A549 (cell line): ENCODE results near the gene HIVEP3. TPM values are rescaled to one million over a fixed set of nuclear protein-coding genes. Genes with fewer than 3 reads are reported as not detected.
"Not testable (repeated sequence)": the region's sequence is repeated elsewhere in the genome, so short reads cannot be mapped to it uniquely, and the experiment has no call there.

Source experiments
- ATAC-seq, 2 experiments: fragments of 200-7000 bp in 1 of 2; fragments of >200 bp in 1 of 2; cut with Nextera tagmentation in 1 of 2; cut with Tn5 transposase in 1 of 2; 3 replicates each; pipeline versions ENCODE4 v1.8.0 to v1.9.1; 2018 to 2020; ENCODE audit warnings: mild to moderate bottlenecking in 1 of 2, moderate library complexity in 1 of 2
- CTCF ChIA-PET: fragments of 300-600 bp; sonication (Branson Sonifier 250); formaldehyde crosslinking; extraction: SDS; loops from one replicate; lab custom pipeline; 2021; ENCODE audit warnings: antibody characterized with exemption, inconsistent platforms; lab: Yijun Ruan, JAX
- POLR2A ChIA-PET: fragments of 350-600 bp; formaldehyde crosslinking; extraction: SDS; loops from one replicate; lab custom pipeline; 2021; ENCODE audit warnings: antibody characterized with exemption, inconsistent platforms; lab: Yijun Ruan, JAX
- DNase-seq, 2 experiments: peaks; one replicate each; pipeline versions ENCODE4 v3.0.0 to v3.0.0-alpha.2; 2011 to 2016; ENCODE audit warnings: low read depth in 1 of 2, low spot score in 1 of 2
- FAIRE-seq: peaks from 2 replicates; lab custom pipeline; 2011; peaks lifted over from hg19 to GRCh38; lab: Jason Lieb, UNC
- H3K27ac ChIP-seq, 2 experiments: fragments of >200 bp; sonication (Bioruptor Twin); formaldehyde crosslinking; 3 replicates each; pipeline ENCODE4 v1.5.1; 2016 to 2017
- H3K4me1 ChIP-seq: fragments of >200 bp; sonication (Bioruptor Twin); formaldehyde crosslinking; 3 replicates; pipeline ENCODE4 v1.6.1; 2016
- H3K4me2 ChIP-seq: fragments of >200 bp; sonication (Bioruptor Twin); formaldehyde crosslinking; 3 replicates; pipeline ENCODE4 v1.6.1; 2016
- H3K4me3 ChIP-seq: fragments of >200 bp; sonication (Bioruptor Twin); formaldehyde crosslinking; 3 replicates; pipeline ENCODE4 v1.5.1; 2016
- H3K9me3 ChIP-seq: fragments of >200 bp; sonication (Bioruptor Twin); formaldehyde crosslinking; 3 replicates; pipeline ENCODE4 v1.6.1; 2016
- CBX8 ChIP-seq: fragments of 200-600 bp; sonication (generic); IDR thresholded peaks from 2 replicates; pipeline ENCODE4 v1.6.1; 2016
- CEBPB ChIP-seq, 2 experiments: fragments of >200 bp in 1 of 2; sonication (Bioruptor Twin) in 1 of 2; formaldehyde crosslinking in 1 of 2; IDR thresholded peaks; 2 replicates each; pipeline ENCODE4 v1.6.1; 2012 to 2016
- CHD2 ChIP-seq: fragments of 150-350 bp; IDR thresholded peaks from 2 replicates; pipeline ENCODE4 v1.6.1; 2014; ENCODE audit warnings: low read length; ENCODE audit not compliant: partially characterized antibody
- EHF ChIP-seq: fragments of 250-450 bp; sonication (Bioruptor Pico); IDR thresholded peaks from 2 replicates; pipeline ENCODE4 v1.5.0; 2020; ENCODE audit warnings: mild to moderate bottlenecking
- EHMT2 ChIP-seq: fragments of 200-600 bp; sonication (generic); IDR thresholded peaks from 2 replicates; pipeline ENCODE4 v1.6.1; 2016; ENCODE audit warnings: antibody characterized with exemption, low read depth, mild to moderate bottlenecking, moderate library complexity
- FOSB ChIP-seq: fragments of 250-450 bp; sonication (Bioruptor Pico); IDR thresholded peaks from 2 replicates; pipeline ENCODE4 v1.5.0; 2020; ENCODE audit warnings: mild to moderate bottlenecking, moderate library complexity
- HDAC2 ChIP-seq: fragments of 200-600 bp; sonication (generic); IDR thresholded peaks from 2 replicates; pipeline ENCODE4 v1.6.1; 2016
- HEYL ChIP-seq: fragments of 250-450 bp; sonication (Bioruptor Pico); IDR thresholded peaks from 2 replicates; pipeline ENCODE4 v1.8.0; 2021; ENCODE audit warnings: mild to moderate bottlenecking, moderate library complexity
- HOXB5 ChIP-seq: fragments of 250-450 bp; sonication (Bioruptor Pico); IDR thresholded peaks from 2 replicates; pipeline ENCODE4 v1.5.0; 2020; ENCODE audit warnings: mild to moderate bottlenecking, moderate library complexity
- KDM5A ChIP-seq: fragments of 200-600 bp; sonication (generic); IDR thresholded peaks from 2 replicates; pipeline ENCODE4 v1.6.1; 2016; ENCODE audit warnings: antibody characterized with exemption, mild to moderate bottlenecking
- MAZ ChIP-seq: fragments of 150-350 bp; IDR thresholded peaks from 2 replicates; pipeline ENCODE4 v1.6.1; 2014; ENCODE audit warnings: antibody characterized with exemption, low read depth, low read length, borderline replicate concordance
- NFE2L2 ChIP-seq: fragments of 150-350 bp; conservative IDR thresholded peaks from 2 replicates; pipeline ENCODE4 v1.6.1; 2014; ENCODE audit warnings: low read length
- PHF8 ChIP-seq: fragments of 200-600 bp; sonication (generic); IDR thresholded peaks from 2 replicates; pipeline ENCODE4 v1.6.1; 2016; ENCODE audit warnings: low read depth, mild to moderate bottlenecking, antibody characterized with exemption, moderate library complexity, borderline replicate concordance
- RCOR1 ChIP-seq: fragments of 150-350 bp; IDR thresholded peaks from 2 replicates; pipeline ENCODE4 v1.6.1; 2014; ENCODE audit warnings: antibody characterized with exemption, low read length, low read depth
- RNF2 ChIP-seq: fragments of 200-600 bp; sonication (generic); IDR thresholded peaks from 2 replicates; pipeline ENCODE4 v1.6.1; 2016; ENCODE audit warnings: low read depth, mild to moderate bottlenecking, antibody characterized with exemption, moderate library complexity, borderline replicate concordance
- SREBF2 ChIP-seq: fragments of 450-650 bp; IDR thresholded peaks from 2 replicates; pipeline ENCODE4 v1.6.1; 2014; ENCODE audit warnings: mild to moderate bottlenecking, moderate library complexity
- ZC3H11A ChIP-seq: fragments of 450-650 bp; IDR thresholded peaks from 2 replicates; pipeline ENCODE4 v1.6.1; 2014; ENCODE audit warnings: antibody characterized with exemption, mild to moderate bottlenecking
- ZNF302 ChIP-seq: fragments of 250-450 bp; sonication (Bioruptor Pico); IDR thresholded peaks from 2 replicates; pipeline ENCODE4 v1.9.0; 2021; ENCODE audit warnings: inconsistent platforms, mild to moderate bottlenecking, moderate library complexity
- WGBS: methylation state at CpG from one replicate; pipeline ENCODE4 v1.1.6; 2017; ENCODE audit errors: missing lambda C conversion rate; 5-methylcytosine and 5-hydroxymethylcytosine counted together
- polyA plus RNA-seq, 4 experiments: library from polyadenylated mRNA; depleted of rRNA in 3 of 4; stranded (reverse); fragments of >200 nt; fragmentation: RNase III in 1 of 4; extraction: RNeasy Plus Mini Kit Qiagen cat#74134 plus additional on column Dnase treatment in 1 of 4; gene quantifications; 2 replicates in 3 of 4; 3 replicates in 1 of 4; pipeline ENCODE4 v1.2.3, GENCODE V29; 2011 to 2017
- TF ChIP-seq, protein P1 (sequence below): fragments of 250-450 bp; sonication (Bioruptor Pico); IDR thresholded peaks from 2 replicates; pipeline ENCODE4 v1.5.0; 2021; ENCODE audit warnings: mild to moderate bottlenecking, moderate library complexity, borderline replicate concordance
- TF ChIP-seq, protein P2 (sequence below): fragments of 450-650 bp; IDR thresholded peaks from 2 replicates; pipeline ENCODE4 v1.6.1; 2014; ENCODE audit warnings: antibody characterized with exemption
- TF ChIP-seq, protein P3 (sequence below): IDR thresholded peaks from 2 replicates; pipeline ENCODE4 v1.6.1; 2012
- TF ChIP-seq, protein P4 (sequence below): fragments of >200 bp; sonication (Bioruptor Twin); formaldehyde crosslinking; IDR thresholded peaks from 2 replicates; pipeline ENCODE4 v1.6.1; 2016

HIVEP3 gene
- polyA plus RNA-seq, 2 of the 4 experiments (the other 2 are of a cell fraction): 1.5 to 2.0 TPM

DNA sequence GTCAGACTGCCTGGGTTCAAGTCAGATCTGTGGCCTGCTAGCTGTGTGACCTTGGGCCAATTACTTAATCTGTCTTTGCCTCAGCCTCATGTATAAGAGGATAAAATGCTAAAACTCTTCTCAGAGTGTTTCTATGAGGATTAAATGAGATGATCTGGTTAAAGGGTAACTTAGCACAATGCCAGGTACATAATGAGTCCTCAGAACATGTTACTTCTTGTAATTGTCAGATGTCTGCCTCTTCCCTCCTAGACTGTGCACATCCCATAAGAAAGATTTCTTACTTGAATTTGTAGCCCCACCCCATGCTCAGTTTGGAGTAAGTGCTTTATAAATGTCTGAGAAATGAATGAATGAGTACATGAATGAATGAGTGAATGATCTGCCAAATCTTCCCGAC, 34.6 kb upstream of the HIVEP3 start:
- WGBS: 58% methylated on average over 1 of the region's 1 CpG
- no peak overlapping the region for H3K27ac ChIP-seq
- ChIA-PET CTCF (no interaction called here), POLR2A (no interaction called here)
- H3K9me3 ChIP-seq: no peaks in the 10 kb centered on the region
- peaks cover 29% of the 10 kb centered on the region for H3K4me1 ChIP-seq
- DNase-seq (no peak), FAIRE-seq (no peak), ATAC-seq (no peak)
- H3K4me2 ChIP-seq: no peak overlapping the region
- no peak for TF ChIP-seq PHF8
- TF ChIP-seq CEBPB (IDR thresholded peaks at IDR 0.05): no peak
- no peak for TF ChIP-seq RCOR1
- TF ChIP-seq FOSB (CRISPR knock-in tag): no peak
- no peak for TF ChIP-seq HEYL (CRISPR knock-in tag)
- TF ChIP-seq, protein P1, sequence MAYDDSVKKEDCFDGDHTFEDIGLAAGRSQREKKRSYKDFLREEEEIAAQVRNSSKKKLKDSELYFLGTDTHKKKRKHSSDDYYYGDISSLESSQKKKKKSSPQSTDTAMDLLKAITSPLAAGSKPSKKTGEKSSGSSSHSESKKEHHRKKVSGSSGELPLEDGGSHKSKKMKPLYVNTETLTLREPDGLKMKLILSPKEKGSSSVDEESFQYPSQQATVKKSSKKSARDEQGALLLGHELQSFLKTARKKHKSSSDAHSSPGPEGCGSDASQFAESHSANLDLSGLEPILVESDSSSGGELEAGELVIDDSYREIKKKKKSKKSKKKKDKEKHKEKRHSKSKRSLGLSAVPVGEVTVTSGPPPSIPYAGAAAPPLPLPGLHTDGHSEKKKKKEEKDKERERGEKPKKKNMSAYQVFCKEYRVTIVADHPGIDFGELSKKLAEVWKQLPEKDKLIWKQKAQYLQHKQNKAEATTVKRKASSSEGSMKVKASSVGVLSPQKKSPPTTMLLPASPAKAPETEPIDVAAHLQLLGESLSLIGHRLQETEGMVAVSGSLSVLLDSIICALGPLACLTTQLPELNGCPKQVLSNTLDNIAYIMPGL (CRISPR knock-in tag): no peak
- TF ChIP-seq, protein P2, sequence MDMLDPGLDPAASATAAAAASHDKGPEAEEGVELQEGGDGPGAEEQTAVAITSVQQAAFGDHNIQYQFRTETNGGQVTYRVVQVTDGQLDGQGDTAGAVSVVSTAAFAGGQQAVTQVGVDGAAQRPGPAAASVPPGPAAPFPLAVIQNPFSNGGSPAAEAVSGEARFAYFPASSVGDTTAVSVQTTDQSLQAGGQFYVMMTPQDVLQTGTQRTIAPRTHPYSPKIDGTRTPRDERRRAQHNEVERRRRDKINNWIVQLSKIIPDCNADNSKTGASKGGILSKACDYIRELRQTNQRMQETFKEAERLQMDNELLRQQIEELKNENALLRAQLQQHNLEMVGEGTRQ: no peak
- TF ChIP-seq CHD2: no peak
- no peak for TF ChIP-seq EHMT2
- no peak overlapping the region for H3K4me3 ChIP-seq

DNA sequence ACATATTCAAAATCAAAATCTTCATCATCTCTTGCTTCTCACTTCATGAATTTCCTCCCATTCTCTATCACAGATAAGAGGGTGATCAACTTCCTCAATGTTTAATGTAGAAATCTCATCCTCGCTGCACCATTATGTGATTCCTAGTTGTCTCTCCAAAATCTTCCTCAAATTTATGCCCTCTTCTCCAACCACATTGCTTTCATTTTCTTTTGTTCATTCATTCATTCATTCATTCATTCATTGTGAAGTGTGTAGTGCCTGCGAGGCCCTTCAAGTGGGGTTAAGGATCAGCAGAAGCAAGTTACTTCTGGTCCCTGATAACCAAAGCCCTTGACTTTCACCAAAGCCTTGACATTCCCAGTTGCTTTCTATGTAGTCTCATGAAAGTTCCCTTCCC, 33.5 kb upstream of the HIVEP3 start:
- DNase-seq (no peak), FAIRE-seq (no peak), ATAC-seq (no peak)
- Histone ChIP-seq H3K4me1 (peaks cover 27% of the 10 kb centered on the region), H3K27ac (no peak overlapping the region), H3K4me2 (no peak overlapping the region), H3K9me3 (no peaks in the 10 kb centered on the region), H3K4me3 (no peak overlapping the region)
- POLR2A ChIA-PET: no interaction called here
- 81% methylated on average over 2 of the region's 2 CpGs for WGBS
- TF ChIP-seq CBX8 (no peak), SREBF2 (no peak), HEYL (CRISPR knock-in tag) (no peak), EHF (CRISPR knock-in tag) (no peak), ZNF302 (CRISPR knock-in tag) (no peak), MAZ (no peak), HDAC2 (no peak), NFE2L2 (no peak), KDM5A (no peak), CHD2 (no peak), HOXB5 (CRISPR knock-in tag) (no peak), RNF2 (no peak), ZC3H11A (no peak)
- TF ChIP-seq, protein P3, sequence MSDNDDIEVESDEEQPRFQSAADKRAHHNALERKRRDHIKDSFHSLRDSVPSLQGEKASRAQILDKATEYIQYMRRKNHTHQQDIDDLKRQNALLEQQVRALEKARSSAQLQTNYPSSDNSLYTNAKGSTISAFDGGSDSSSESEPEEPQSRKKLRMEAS: no peak
- TF ChIP-seq, protein P4, sequence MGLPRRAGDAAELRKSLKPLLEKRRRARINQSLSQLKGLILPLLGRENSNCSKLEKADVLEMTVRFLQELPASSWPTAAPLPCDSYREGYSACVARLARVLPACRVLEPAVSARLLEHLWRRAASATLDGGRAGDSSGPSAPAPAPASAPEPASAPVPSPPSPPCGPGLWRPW: no peak
- TF ChIP-seq, protein P2: no peak
- CTCF ChIA-PET: no interaction called here

DNA sequence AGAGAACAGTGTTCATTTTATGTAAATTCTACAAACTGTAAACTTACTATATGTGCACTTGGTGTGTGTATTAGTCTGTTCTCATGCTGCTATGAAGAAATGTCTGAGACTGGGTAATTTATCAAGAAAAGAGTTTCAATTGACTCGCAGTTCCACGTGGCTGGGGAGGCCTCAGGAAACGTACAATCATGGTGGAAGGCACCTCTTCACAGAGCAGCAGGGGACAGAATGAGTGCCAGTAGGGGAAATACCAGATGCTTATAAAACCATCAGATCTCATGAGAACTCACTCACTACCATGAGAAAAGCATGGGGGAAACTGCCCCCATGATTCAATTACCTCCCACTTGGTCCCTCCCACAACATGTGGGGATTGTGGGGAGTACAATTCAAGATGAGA, 32.8 kb upstream of the HIVEP3 start:
- POLR2A ChIA-PET, H3K4me3 ChIP-seq, DNase-seq, FAIRE-seq, H3K9me3 ChIP-seq, H3K27ac ChIP-seq, ATAC-seq, CTCF ChIA-PET, H3K4me2 ChIP-seq: not testable (repeated sequence)
- peaks cover 25% of the 10 kb centered on the region for H3K4me1 ChIP-seq
- WGBS: 60% methylated on average over 3 of the region's 3 CpGs
